Gastrocnemius medialis (tissue), 4 donors: Measurements from ENCODE around the gene SNAPC4.

ENCODE experiments used
- CTCF ChIP-seq, 5 experiments: fragments of 450-650 bp in 3 of 5; fragments of 200-600 bp in 2 of 5; sonication (generic) in 2 of 5; IDR thresholded peaks in 4 of 5; conservative IDR thresholded peaks in 1 of 5; 1 replicate in 4 of 5; 2 replicates in 1 of 5; pipeline ENCODE4 v1.5.1; 2016 to 2019; ENCODE audit warnings: antibody characterized with exemption in 5 of 5, mild to moderate bottlenecking in 3 of 5, moderate library complexity in 3 of 5
- POLR2A ChIP-seq, 2 donors: fragments of 450-650 bp; IDR thresholded peaks; one replicate each; pipeline ENCODE4 v1.6.1; 2017; ENCODE audit warnings: antibody characterized with exemption in 2 of 2, mild to moderate bottlenecking in 2 of 2, moderate library complexity in 2 of 2

DNA sequence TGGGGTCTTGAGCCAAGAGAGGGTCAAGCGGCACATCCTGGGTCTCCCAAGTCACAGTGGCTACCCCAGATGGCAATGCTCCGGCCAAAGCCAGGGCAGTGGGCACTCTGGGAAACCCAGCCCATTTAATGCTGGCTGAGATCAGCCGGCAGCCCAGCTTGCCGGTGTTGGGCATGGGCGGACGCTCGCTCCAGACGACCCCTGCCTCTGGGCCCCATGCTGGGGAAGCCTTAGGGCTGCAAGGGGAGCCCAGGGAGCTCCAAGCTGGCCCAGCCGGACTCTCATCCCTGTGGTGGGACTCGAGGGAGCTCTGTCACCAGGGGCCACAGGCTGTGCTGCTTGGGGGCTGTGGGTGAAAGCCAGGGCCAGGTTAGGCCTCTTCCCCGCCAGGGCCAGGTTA, 20.6 kb downstream of the SNAPC4 start:
- TF ChIP-seq CTCF (IDR thresholded peaks at IDR 0.05 in 4 of 5, conservative IDR thresholded peaks at IDR 0.05 in 1 of 5): no peak
- no peak for TF ChIP-seq POLR2A (IDR thresholded peaks at IDR 0.05)
